ENCODE results near the gene ZNF672. TPM values are rescaled to one million over a fixed set of nuclear protein-coding genes. Genes with fewer than 3 reads are reported as not detected.
"Not testable (repeated sequence)": the region's sequence is repeated elsewhere in the genome, so short reads cannot be mapped to it uniquely, and the experiment has no call there.

Gene ZNF672
- total and polyA plus RNA-seq, 2 experiments from 2014 or later: 10.3 to 39.7 TPM

DNA sequence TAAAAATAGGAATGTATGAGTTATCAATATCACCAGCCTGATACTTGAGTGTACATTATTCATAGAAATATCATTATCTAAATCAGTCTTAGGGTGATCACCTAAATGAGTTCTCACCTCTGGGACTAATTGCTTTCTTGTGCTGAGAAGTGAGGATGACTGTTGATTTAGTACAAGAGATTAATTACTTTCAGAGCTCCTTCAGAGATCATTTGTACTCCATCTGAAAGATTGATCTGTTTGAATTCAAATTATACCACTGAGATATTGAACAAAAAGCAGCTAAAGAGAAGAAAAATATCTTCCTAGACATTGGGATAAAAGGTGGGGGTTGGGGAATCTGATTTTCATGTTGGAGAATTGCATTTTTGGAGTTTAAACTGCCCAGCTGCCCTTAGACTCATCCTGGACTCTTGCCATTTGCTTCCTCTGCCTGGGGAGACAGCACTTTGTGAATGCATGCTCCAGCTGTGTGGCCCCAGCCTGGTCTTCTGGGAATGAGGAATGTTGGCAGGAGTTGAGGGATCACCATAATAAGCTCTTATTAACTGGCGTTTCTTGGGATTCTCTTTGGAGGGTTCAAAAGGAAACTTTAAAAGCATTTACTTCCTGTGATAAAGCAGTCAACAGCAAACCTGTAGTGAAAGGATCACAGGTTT lies 48.3 kb downstream of the ZNF672 start (continued):
- TF ChIP-seq, protein P1, sequence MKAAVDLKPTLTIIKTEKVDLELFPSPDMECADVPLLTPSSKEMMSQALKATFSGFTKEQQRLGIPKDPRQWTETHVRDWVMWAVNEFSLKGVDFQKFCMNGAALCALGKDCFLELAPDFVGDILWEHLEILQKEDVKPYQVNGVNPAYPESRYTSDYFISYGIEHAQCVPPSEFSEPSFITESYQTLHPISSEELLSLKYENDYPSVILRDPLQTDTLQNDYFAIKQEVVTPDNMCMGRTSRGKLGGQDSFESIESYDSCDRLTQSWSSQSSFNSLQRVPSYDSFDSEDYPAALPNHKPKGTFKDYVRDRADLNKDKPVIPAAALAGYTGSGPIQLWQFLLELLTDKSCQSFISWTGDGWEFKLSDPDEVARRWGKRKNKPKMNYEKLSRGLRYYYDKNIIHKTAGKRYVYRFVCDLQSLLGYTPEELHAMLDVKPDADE (IDR thresholded peaks at IDR 0.05): no peak
- no peak for TF ChIP-seq CTCF (conservative IDR thresholded peaks at IDR 0.05; ENCODE audit: low read depth in 2 of 2)
- TF ChIP-seq EZH2 (IDR thresholded peaks at IDR 0.05; ENCODE audit: low read depth, unreplicated experiment): no peak
- no peak for TF ChIP-seq REST (IDR thresholded peaks at IDR 0.05; ENCODE audit: unreplicated experiment)
- no peak for TF ChIP-seq ZNF114 (CRISPR knock-in tag; IDR thresholded peaks at IDR 0.05)

DNA sequence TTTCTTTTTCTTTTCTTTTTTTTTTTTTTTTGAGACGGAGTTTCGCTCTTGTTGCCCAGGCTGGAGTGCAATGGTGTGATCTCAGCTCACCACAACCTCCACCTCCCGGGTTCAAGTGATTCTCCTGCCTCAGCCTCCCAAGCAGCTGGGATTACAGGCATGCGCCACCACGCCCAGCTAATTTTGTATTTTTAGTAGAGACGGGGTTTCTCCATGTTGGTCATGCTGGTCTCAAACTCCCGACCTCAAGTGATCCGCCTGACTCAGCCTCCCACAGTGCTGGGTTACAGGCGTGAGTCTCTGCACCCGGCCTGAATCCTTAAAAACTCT lies 51.9 kb downstream of the ZNF672 start:
- H3K79me2 ChIP-seq (replicated peaks; ENCODE audit: insufficient read depth); H3K27me3 ChIP-seq (ENCODE audit: insufficient read depth); DNase-seq (ENCODE audit: low spot score); H3F3A ChIP-seq (replicated peaks; ENCODE audit: low read depth); H3K9me2 ChIP-seq (ENCODE audit: insufficient read depth); H3K4me3 Mint-ChIP-seq; ATAC-seq; H3K4me3 ChIP-seq; H3K9me3 Mint-ChIP-seq; H3K36me3 Mint-ChIP-seq (ENCODE audit: low read depth); H3K27me3 Mint-ChIP-seq (ENCODE audit: insufficient read depth, low read depth, poor library complexity); H3K4me2 ChIP-seq; H3K27ac Mint-ChIP-seq; H3K27ac ChIP-seq (ENCODE audit: low read depth); H4K20me1 ChIP-seq (replicated peaks; ENCODE audit: insufficient read depth); H3K36me3 ChIP-seq (ENCODE audit: insufficient read depth): not testable (repeated sequence)
- Histone ChIP-seq H2AFZ (peak overlapping the region; percentile 82; the same call in 1 of the 2 replicates), H3K4me1 (ENCODE audit: insufficient read depth) (peaks cover 23% of the 10 kb centered on the region)
- peaks cover 25% of the 10 kb centered on the region for H3K4me1 Mint-ChIP-seq
